DND-41 (cell line): ENCODE results near the gene HMGCL.

Experiments used
- ATAC-seq: fragments of 200-7000 bp; cut with Tn5 transposase; 3 replicates; pipeline ENCODE4 v1.9.1; 2021; ENCODE audit warnings: low read depth; ENCODE audit not compliant: insufficient read depth
- DNase-seq: peaks from one replicate; pipeline ENCODE4 v3.0.0-alpha.2; 2020
- H2AFZ ChIP-seq: 2 replicates; pipeline ENCODE4 v1.6.0; 2012; ENCODE audit warnings: low read depth, low read length
- H3K27ac ChIP-seq: 2 replicates; pipeline ENCODE4 v1.5.1; 2012; ENCODE audit warnings: low read length, inconsistent platforms
- H3K27me3 ChIP-seq: fragments of 200-600 bp; sonication (generic); 2 replicates; pipeline ENCODE4 v1.6.0; 2012; ENCODE audit warnings: low read length, mild to moderate bottlenecking, inconsistent platforms; ENCODE audit not compliant: insufficient read depth, poor library complexity
- H3K36me3 ChIP-seq: 2 replicates; pipeline ENCODE4 v1.5.1; 2012; ENCODE audit warnings: low read length, inconsistent platforms; ENCODE audit not compliant: insufficient read depth
- H3K4me1 ChIP-seq: 2 replicates; pipeline ENCODE4 v1.5.1; 2012; ENCODE audit warnings: mild to moderate bottlenecking, low read length; ENCODE audit not compliant: insufficient read depth
- H3K4me2 ChIP-seq: 2 replicates; pipeline ENCODE4 v1.6.0; 2012; ENCODE audit warnings: mild to moderate bottlenecking, moderate library complexity, low read length, inconsistent platforms; ENCODE audit not compliant: insufficient read depth
- H3K4me3 ChIP-seq, 2 experiments: fragments of 200-600 bp in 1 of 2; shearing (Covaris generic) in 1 of 2; 2 replicates each; pipeline ENCODE4 v1.5.1; 2012 to 2016; ENCODE audit warnings: inconsistent platforms in 2 of 2, low read length in 2 of 2, mild to moderate bottlenecking in 2 of 2, low read depth in 1 of 2, moderate library complexity in 1 of 2
- H3K79me2 ChIP-seq: 2 replicates; pipeline ENCODE4 v1.6.0; 2012; ENCODE audit warnings: low read length, inconsistent platforms; ENCODE audit not compliant: insufficient read depth
- H3K9ac ChIP-seq: 2 replicates; pipeline ENCODE4 v1.6.0; 2012; ENCODE audit warnings: low read depth, mild to moderate bottlenecking, inconsistent platforms, low read length, moderate library complexity
- H3K9me3 ChIP-seq: 2 replicates; pipeline ENCODE4 v1.5.1; 2012; ENCODE audit warnings: low read length, moderate library complexity, mild to moderate bottlenecking, inconsistent platforms; ENCODE audit not compliant: insufficient read depth, severe bottlenecking
- H4K20me1 ChIP-seq: 2 replicates; pipeline ENCODE4 v1.6.0; 2012; ENCODE audit warnings: low read length; ENCODE audit not compliant: insufficient read depth
- CTCF ChIP-seq: IDR thresholded peaks from 2 replicates; pipeline ENCODE4 v1.5.1; 2012; ENCODE audit warnings: borderline replicate concordance, low read length, moderate library complexity, mild to moderate bottlenecking; ENCODE audit not compliant: poor library complexity, severe bottlenecking; ENCODE audit errors: extremely low read depth
- EZH2 ChIP-seq: IDR thresholded peaks from 3 replicates; pipeline ENCODE4 v1.6.1; 2012; ENCODE audit warnings: borderline replicate concordance, low read depth, mild to moderate bottlenecking, moderate library complexity, low read length, inconsistent platforms; ENCODE audit not compliant: severe bottlenecking

HMGCL gene

DNA sequence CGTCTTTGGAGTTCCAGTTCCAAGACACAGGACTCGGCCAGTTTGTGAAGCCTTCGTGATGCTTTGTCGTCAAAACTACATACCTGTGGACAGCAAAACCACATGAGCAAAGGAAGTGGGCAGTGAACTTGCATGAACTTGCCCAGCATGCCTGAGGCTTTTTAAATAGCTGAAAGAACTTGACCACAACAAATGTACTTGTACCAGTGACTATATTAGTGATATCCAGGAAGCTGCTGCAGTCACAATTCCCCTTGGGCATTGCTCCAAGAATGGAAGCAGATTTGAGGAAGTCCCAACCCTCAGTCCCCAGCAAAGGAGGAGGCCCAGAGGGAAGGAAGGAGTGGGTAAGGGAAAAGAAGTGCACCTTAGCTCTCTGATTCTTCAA, 40.3 kb upstream of the HMGCL start:
- no peak overlapping the region for H3K27ac ChIP-seq
- no peak for ATAC-seq
- TF ChIP-seq CTCF, result no peak
- no peak for TF ChIP-seq EZH2
- no peak overlapping the region for H3K4me3 ChIP-seq
- H3K9ac ChIP-seq, result no peak overlapping the region
- no peaks in the 10 kb centered on the region for H3K36me3 ChIP-seq
- DNase-seq, result no peak
- H3K27me3 ChIP-seq, result peaks cover 18% of the 10 kb centered on the region
- H3K79me2 ChIP-seq, result no peaks in the 10 kb centered on the region
- H3K9me3 ChIP-seq, result no peaks in the 10 kb centered on the region
- no peaks in the 10 kb centered on the region for H4K20me1 ChIP-seq
- peaks cover 24% of the 10 kb centered on the region for H3K4me1 ChIP-seq
- H2AFZ ChIP-seq, result no peak overlapping the region
- no peak overlapping the region for H3K4me2 ChIP-seq

GRCh38 chr1:23864801-23865542, 39.7 kb upstream of the HMGCL start:
- no peak for ATAC-seq
- no peak overlapping the region for H3K4me3 ChIP-seq
- DNase-seq, result no peak
- no peaks in the 10 kb centered on the region for H3K9me3 ChIP-seq
- no peaks in the 10 kb centered on the region for H4K20me1 ChIP-seq
- no peak overlapping the region for H3K4me2 ChIP-seq
- H3K27ac ChIP-seq, result no peak overlapping the region
- no peak overlapping the region for H3K9ac ChIP-seq
- no peak overlapping the region for H2AFZ ChIP-seq
- H3K27me3 ChIP-seq, result peaks cover 18% of the 10 kb centered on the region
- TF ChIP-seq EZH2 (no peak), CTCF (no peak)
- H3K79me2 ChIP-seq, result no peaks in the 10 kb centered on the region
- peaks cover 24% of the 10 kb centered on the region for H3K4me1 ChIP-seq
- H3K36me3 ChIP-seq, result no peaks in the 10 kb centered on the region

- no peaks in the 10 kb centered on the region for H3K36me3 ChIP-seq
These were observed 37.4 kb upstream of the HMGCL start for GRCh38 chr1:23862640-23863039.

More at GRCh38 chr1:23862640-23863039, 37.4 kb upstream of the HMGCL start:
- Histone ChIP-seq H3K4me2 (no peak overlapping the region), H2AFZ (no peak overlapping the region), H3K27me3 (peaks cover 4% of the 10 kb centered on the region), H4K20me1 (no peaks in the 10 kb centered on the region), H3K79me2 (no peaks in the 10 kb centered on the region), H3K27ac (no peak overlapping the region), H3K9ac (no peak overlapping the region), H3K9me3 (no peaks in the 10 kb centered on the region), H3K4me1 (peaks cover 9% of the 10 kb centered on the region), H3K4me3 (no peak overlapping the region)
- DNase-seq (no peak), ATAC-seq (no peak)
- no peak for TF ChIP-seq CTCF
- no peak for TF ChIP-seq EZH2
